Esophagus muscularis mucosa (tissue), 4 donors: ENCODE results near the gene CREB3L2. TPM values are rescaled to one million over a fixed set of nuclear protein-coding genes. Genes with fewer than 3 reads are reported as not detected.

ENCODE experiments used
- DNase-seq: peaks from one replicate; pipeline ENCODE4 v3.0.0-alpha.2; 2017; ENCODE audit errors: extremely low spot score
- H3K27ac ChIP-seq, 4 donors: fragments of 200-600 bp; sonication (generic); replicated peaks in 1 of 4; 1 replicate in 3 of 4; 2 replicates in 1 of 4; pipeline ENCODE4 v1.5.1; 2016 to 2019; ENCODE audit warnings: mild to moderate bottlenecking in 1 of 4
- H3K27me3 ChIP-seq, 4 donors: fragments of 200-600 bp; sonication (generic); one replicate each; pipeline versions ENCODE4 v1.5.1 to v1.6.0; 2016 to 2019
- H3K36me3 ChIP-seq, 4 donors: fragments of 200-600 bp; sonication (generic); one replicate each; pipeline ENCODE4 v1.5.1; 2016 to 2019
- H3K4me1 ChIP-seq, 4 donors: fragments of 200-600 bp; sonication (generic); one replicate each; pipeline ENCODE4 v1.5.1; 2016 to 2019
- H3K4me3 ChIP-seq, 4 donors: fragments of 200-600 bp; sonication (generic); 1 replicate in 2 of 4; 2 replicates in 2 of 4; pipeline ENCODE4 v1.5.1; 2016 to 2019; ENCODE audit warnings: mild to moderate bottlenecking in 4 of 4, moderate library complexity in 1 of 4
- H3K9me3 ChIP-seq, 4 donors: fragments of 200-600 bp; sonication (generic); 1 replicate in 3 of 4; 2 replicates in 1 of 4; pipeline ENCODE4 v1.5.1; 2016 to 2019
- CTCF ChIP-seq, 3 experiments: fragments of 200-600 bp in 2 of 3; fragments of 450-650 bp in 1 of 3; sonication (generic) in 2 of 3; IDR thresholded peaks; one replicate each; pipeline ENCODE4 v1.5.1; 2017 to 2019; ENCODE audit warnings: antibody characterized with exemption in 3 of 3, mild to moderate bottlenecking in 2 of 3, moderate library complexity in 1 of 3
- EP300 ChIP-seq: sonication (generic); formaldehyde crosslinking; IDR thresholded peaks from one replicate; pipeline ENCODE4 v1.6.1; 2017; ENCODE audit warnings: antibody characterized with exemption
- POLR2A ChIP-seq: fragments of 450-650 bp; IDR thresholded peaks from one replicate; pipeline ENCODE4 v1.6.1; 2017; ENCODE audit warnings: antibody characterized with exemption, moderate library complexity, mild to moderate bottlenecking, low read depth
- POLR2AphosphoS5 ChIP-seq, 2 donors: sonication (generic); formaldehyde crosslinking; IDR thresholded peaks; one replicate each; pipeline ENCODE4 v1.6.1; 2017; ENCODE audit warnings: antibody characterized with exemption in 2 of 2
- WGBS: methylation state at CpG from one replicate; pipeline ENCODE4 v1.1.5; 2018; 5-methylcytosine and 5-hydroxymethylcytosine counted together
- intact Hi-C: fragments of 100-400 bp; cut with DNase I; formaldehyde crosslinking; loops from one replicate; pipeline ENCODE4 v1.15.1; 2023
- total RNA-seq, 4 donors: library from RNA; depleted of rRNA; stranded (reverse); fragments of >200 nt; gene quantifications; one replicate each; pipeline versions ENCODE4 v1.1.0 to v1.2.1, GENCODE V29; 2016

The CREB3L2 gene
- total RNA-seq, 4 donors from 2014 or later: 29.2 to 43.4 (median 37.1) TPM

GRCh38 chr7:137981175-137981574, 20.7 kb downstream of the CREB3L2 start:
- Histone ChIP-seq H3K27ac (peak overlapping the region; percentile 24 to 78 (median 72)), H3K4me3 (no peak overlapping the region), H3K9me3 (no peaks in the 10 kb centered on the region), H3K4me1 (peaks cover 54 to 100% (median 99%) of the 10 kb centered on the region in 4 donors), H3K36me3 (no peaks in the 10 kb centered on the region), H3K27me3 (no peaks in the 10 kb centered on the region)
- intact Hi-C loops: no loop called here
- DNase-seq: no peak
- TF ChIP-seq POLR2A (no peak), POLR2AphosphoS5 (IDR thresholded peaks at IDR 0.05) (no peak), CTCF (IDR thresholded peaks at IDR 0.05) (no peak), EP300 (no peak)

GRCh38 chr7:137980308-137980707, 21.6 kb downstream of the CREB3L2 start:
- no peaks in the 10 kb centered on the region for H3K36me3 ChIP-seq
- no peak for TF ChIP-seq CTCF (IDR thresholded peaks at IDR 0.05)
- no peak for TF ChIP-seq POLR2AphosphoS5 (IDR thresholded peaks at IDR 0.05)
- no peak for TF ChIP-seq POLR2A
- no peak for TF ChIP-seq EP300
- DNase-seq: no peak
- peaks cover 50 to 100% (median 99%) of the 10 kb centered on the region in 4 donors for H3K4me1 ChIP-seq
- intact Hi-C loops: no loop called here
- H3K9me3 ChIP-seq: no peaks in the 10 kb centered on the region
- H3K27ac ChIP-seq: peak overlapping the region; percentile 69 to 78 (median 76)
- H3K27me3 ChIP-seq: no peaks in the 10 kb centered on the region
- WGBS: 100% methylated on average over 2 of the region's 2 CpGs
- no peak overlapping the region for H3K4me3 ChIP-seq

GRCh38 chr7:137978464-137979237, 23.2 kb downstream of the CREB3L2 start:
- intact Hi-C loops: no loop called here
- no peaks in the 10 kb centered on the region for H3K27me3 ChIP-seq
- no peaks in the 10 kb centered on the region for H3K36me3 ChIP-seq
- H3K27ac ChIP-seq: peak overlapping the region; percentile 69 to 78 (median 76)
- H3K4me3 ChIP-seq: no peak overlapping the region
- WGBS: 48% methylated on average over 10 of the region's 10 CpGs
- H3K9me3 ChIP-seq: no peaks in the 10 kb centered on the region
- no peak for DNase-seq
- TF ChIP-seq CTCF (IDR thresholded peaks at IDR 0.05) (no peak), EP300 (peak; percentile 49), POLR2AphosphoS5 (IDR thresholded peaks at IDR 0.05) (peak; percentile 68 to 86), POLR2A (no peak)
- peaks cover 43 to 100% (median 99%) of the 10 kb centered on the region in 4 donors for H3K4me1 ChIP-seq

- Histone ChIP-seq H3K36me3 (no peaks in the 10 kb centered on the region), H3K27ac (peak overlapping the region; percentile 69 to 78 (median 76)), H3K4me1 (peaks cover 44 to 98% (median 96%) of the 10 kb centered on the region in 4 donors), H3K9me3 (no peaks in the 10 kb centered on the region), H3K4me3 (no peak overlapping the region), H3K27me3 (no peaks in the 10 kb centered on the region)
- TF ChIP-seq EP300 (no peak), POLR2A (no peak), CTCF (IDR thresholded peaks at IDR 0.05) (no peak), POLR2AphosphoS5 (IDR thresholded peaks at IDR 0.05) (no peak)
- no peak for DNase-seq
- intact Hi-C loops: no loop called here
- WGBS: 71% methylated on average over 4 of the region's 4 CpGs
Measured at GRCh38 chr7:137977173-137977572, 24.7 kb downstream of the CREB3L2 start.

- no peak for DNase-seq
- Histone ChIP-seq H3K36me3 (no peaks in the 10 kb centered on the region), H3K27me3 (no peaks in the 10 kb centered on the region), H3K9me3 (no peaks in the 10 kb centered on the region), H3K4me1 (peaks cover 46 to 98% (median 96%) of the 10 kb centered on the region in 4 donors), H3K27ac (peak overlapping the region; percentile 69 to 78 (median 76)), H3K4me3 (no peak overlapping the region)
- intact Hi-C loops: no loop called here
- TF ChIP-seq POLR2A (no peak), POLR2AphosphoS5 (IDR thresholded peaks at IDR 0.05) (no peak), EP300 (no peak), CTCF (IDR thresholded peaks at IDR 0.05) (no peak)
- 63% methylated on average over 5 of the region's 5 CpGs for WGBS
Measured at GRCh38 chr7:137976696-137977095, 25.2 kb downstream of the CREB3L2 start.
